SH-SY5Y (cell line): ENCODE measurements around the gene PFDN5.

Experiments used
- GATA2 ChIP-seq: IDR thresholded peaks from 2 replicates; pipeline ENCODE4 v1.6.1; 2011; ENCODE audit warnings: mild to moderate bottlenecking, low read depth, low read length
- GATA3 ChIP-seq: IDR thresholded peaks from 2 replicates; pipeline ENCODE4 v1.6.1; 2011; ENCODE audit warnings: low read depth, mild to moderate bottlenecking, low read length, moderate library complexity

- no peak for TF ChIP-seq GATA2
- TF ChIP-seq GATA3 = no peak
These were observed 30.2 kb downstream of the PFDN5 start for GRCh38 chr12:53325511-53326061.
